Calu3 (cell line): ENCODE data around the gene P2RY14. TPM values are rescaled to one million over a fixed set of nuclear protein-coding genes. Genes with fewer than 3 reads are reported as not detected.

ENCODE experiments used
- BruUV-seq: library from RNA; stranded (reverse); fragments of 400-500 nt; replicated peaks from 2 replicates; lab custom pipeline; 2021; lab: Mats Ljungman, UMichigan
- CTCF ChIA-PET: fragments of 300-600 bp; sonication (Branson Sonifier 250); formaldehyde crosslinking; loops from one replicate; lab custom pipeline; 2022; ENCODE audit warnings: antibody characterized with exemption; lab: Charles Lee
- DNase-seq: peaks from one replicate; pipeline ENCODE4 v3.0.0; 2022
- H3K27ac Mint-ChIP-seq: one replicate; pipeline ENCODE4 v1.8.0; 2022; ENCODE audit warnings: mixed read lengths; ENCODE audit not compliant: unreplicated experiment
- H3K27me3 Mint-ChIP-seq: one replicate; pipeline ENCODE4 v1.8.0; 2022; ENCODE audit warnings: mixed read lengths; ENCODE audit not compliant: unreplicated experiment
- H3K36me3 Mint-ChIP-seq: one replicate; pipeline ENCODE4 v1.8.0; 2022; ENCODE audit warnings: mild to moderate bottlenecking, moderate library complexity, mixed read lengths; ENCODE audit not compliant: insufficient read depth, unreplicated experiment
- H3K4me1 Mint-ChIP-seq: one replicate; pipeline ENCODE4 v1.8.0; 2022; ENCODE audit warnings: mild to moderate bottlenecking, low read depth, mixed read lengths; ENCODE audit not compliant: unreplicated experiment
- H3K4me3 Mint-ChIP-seq: one replicate; pipeline ENCODE4 v1.8.0; 2022; ENCODE audit warnings: mild to moderate bottlenecking, low read depth, moderate library complexity, mixed read lengths; ENCODE audit not compliant: unreplicated experiment
- H3K9me3 Mint-ChIP-seq: one replicate; pipeline ENCODE4 v1.8.0; 2022; ENCODE audit warnings: low read depth, mixed read lengths; ENCODE audit not compliant: unreplicated experiment
- CTCF ChIP-seq: fragments of 200-600 bp; IDR thresholded peaks from one replicate; pipeline ENCODE4 v1.8.0; 2022; ENCODE audit warnings: antibody characterized with exemption; ENCODE audit not compliant: unreplicated experiment
- intact Hi-C: fragments of 100-400 bp; cut with micrococcal nuclease; formaldehyde crosslinking; loops from one replicate; pipeline ENCODE4 v1.10.0; 2022; ENCODE audit not compliant: unreplicated experiment
- total RNA-seq: library from RNA; stranded (reverse); gene quantifications from 2 replicates; pipeline ENCODE4 v1.2.3, GENCODE V29; 2022

The P2RY14 gene
- total RNA-seq, 1 experiment from 2014 or later, result not detected

DNA sequence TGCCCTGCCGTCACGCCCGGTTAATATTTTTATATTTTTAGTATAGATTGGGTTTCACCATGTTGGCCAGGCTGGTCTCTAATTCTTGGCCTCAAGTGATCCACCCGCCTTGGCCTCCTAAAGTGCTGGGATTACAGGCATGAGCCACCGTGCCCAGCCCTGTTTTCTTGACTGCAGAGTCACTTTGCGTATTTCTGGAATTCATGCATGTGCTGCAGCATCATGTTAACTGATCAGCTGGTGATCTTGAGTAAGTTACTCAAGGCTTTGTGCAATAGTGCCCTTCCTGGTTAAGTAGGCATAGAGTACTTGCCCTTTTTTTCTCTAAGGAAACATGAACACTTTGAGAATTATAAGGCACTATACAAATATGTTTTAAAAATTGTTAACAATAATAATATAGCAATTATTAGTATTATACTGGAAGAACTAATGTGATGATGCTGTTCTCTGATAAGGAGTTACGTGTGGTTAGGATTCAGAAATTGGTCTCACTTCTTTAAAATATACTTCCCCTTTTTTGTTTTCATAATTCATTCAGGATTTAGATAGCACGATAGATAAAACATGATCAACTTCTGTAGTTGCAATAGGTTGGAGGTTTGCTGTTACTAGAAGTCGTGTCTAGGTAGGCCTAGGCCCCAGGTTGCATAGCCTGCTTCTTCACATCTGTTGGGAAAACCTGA, 108.9 kb downstream of the P2RY14 start:
- CTCF ChIA-PET, result interaction anchor here (0.7 to 2.0 kb wide), 3 partner anchors 9 to 857 kb away, joined by 4 to 9 read pairs (median 5); no protein-coding TSS in a partner anchor
- H3K36me3 Mint-ChIP-seq, result no peaks in the 10 kb centered on the region
- no TSS peak for BruUV-seq
- no peaks in the 10 kb centered on the region for H3K27me3 Mint-ChIP-seq
- H3K4me1 Mint-ChIP-seq, result no peaks in the 10 kb centered on the region
- intact Hi-C loops, result no loop called here
- H3K9me3 Mint-ChIP-seq, result no peaks in the 10 kb centered on the region
- DNase-seq, result no peak
- H3K27ac Mint-ChIP-seq, result no peak overlapping the region
- no peak overlapping the region for H3K4me3 Mint-ChIP-seq
- no peak for TF ChIP-seq CTCF

GRCh38 chr3:151168269-151169094, 109.9 kb downstream of the P2RY14 start:
- peak; percentile 99 for TF ChIP-seq CTCF
- peak; percentile 92 for DNase-seq
- H3K27ac Mint-ChIP-seq, result no peak overlapping the region
- H3K9me3 Mint-ChIP-seq, result no peaks in the 10 kb centered on the region
- H3K36me3 Mint-ChIP-seq, result no peaks in the 10 kb centered on the region
- CTCF ChIA-PET, result interaction anchor here (0.6 to 2.0 kb wide), 14 partner anchors 10 to 858 kb away, joined by 3 to 9 read pairs (median 4); no protein-coding TSS in a partner anchor
- BruUV-seq, result no TSS peak
- intact Hi-C loops, result loop anchor here (1.0 kb wide), 2 partner anchors 59 to 115 kb away; no protein-coding TSS in a partner anchor
- H3K4me1 Mint-ChIP-seq, result no peaks in the 10 kb centered on the region
- no peak overlapping the region for H3K4me3 Mint-ChIP-seq
- H3K27me3 Mint-ChIP-seq, result no peaks in the 10 kb centered on the region

DNA sequence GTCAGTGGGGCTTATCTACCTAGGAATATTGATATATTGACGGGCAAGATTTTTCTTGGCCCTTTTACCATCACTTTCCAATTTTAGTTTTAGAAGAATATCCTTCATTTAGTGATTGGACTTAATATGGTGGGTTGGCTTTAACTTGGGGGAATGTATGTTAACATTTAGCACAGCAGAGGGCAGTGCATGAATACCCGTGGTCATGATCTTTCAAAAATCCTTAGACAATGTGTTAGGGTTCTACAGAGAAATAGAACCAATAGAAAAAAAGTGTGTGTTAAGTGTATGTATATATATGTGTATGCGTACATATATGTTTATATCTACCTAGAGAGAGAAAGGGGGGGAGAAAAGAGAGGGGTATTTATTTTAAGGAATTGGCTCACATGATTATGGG, 112.2 kb downstream of the P2RY14 start:
- H3K27ac Mint-ChIP-seq, result no peak overlapping the region
- TF ChIP-seq CTCF, result no peak
- intact Hi-C loops, result no loop called here
- no peak overlapping the region for H3K4me3 Mint-ChIP-seq
- BruUV-seq, result no TSS peak
- H3K9me3 Mint-ChIP-seq, result no peaks in the 10 kb centered on the region
- H3K4me1 Mint-ChIP-seq, result no peaks in the 10 kb centered on the region
- DNase-seq, result no peak
- CTCF ChIA-PET, result no interaction called here
- H3K36me3 Mint-ChIP-seq, result no peaks in the 10 kb centered on the region
- H3K27me3 Mint-ChIP-seq, result no peaks in the 10 kb centered on the region

DNA sequence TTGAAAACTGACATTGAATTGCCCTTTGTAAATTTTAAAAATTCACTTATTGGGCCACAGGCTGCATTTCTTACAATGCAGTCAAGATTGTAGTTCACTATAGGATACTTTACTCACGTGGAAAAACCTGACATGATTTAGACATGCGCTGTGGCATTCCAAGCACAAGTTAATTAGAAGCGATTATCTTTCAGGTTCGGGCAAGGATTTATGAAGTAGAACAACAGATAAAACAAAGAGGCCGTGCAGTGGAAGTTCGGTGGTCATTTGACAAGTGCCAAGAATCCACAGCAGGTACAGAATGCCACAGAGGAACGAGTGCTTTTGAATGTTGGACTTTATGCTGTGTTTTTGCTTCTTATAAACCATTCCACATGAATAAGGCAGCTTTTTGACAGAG, 113.1 kb downstream of the P2RY14 start:
- no TSS peak for BruUV-seq
- CTCF ChIA-PET, result no interaction called here
- Mint-ChIP-seq H3K9me3 (no peaks in the 10 kb centered on the region), H3K36me3 (no peaks in the 10 kb centered on the region), H3K4me1 (no peaks in the 10 kb centered on the region), H3K27me3 (no peaks in the 10 kb centered on the region), H3K27ac (no peak overlapping the region), H3K4me3 (no peak overlapping the region)
- intact Hi-C loops, result no loop called here
- no peak for DNase-seq
- TF ChIP-seq CTCF, result no peak

Other genes with a start within 250 kb of the P2RY14 start
- gene MED12L, start 192.9 kb downstream of the P2RY14 start, total RNA-seq, result 4.6 and 5.2 TPM in 2 replicates
- not detected in 2 replicates for gene GPR171, start 75.3 kb downstream of the P2RY14 start, total RNA-seq
- gene GPR87, start 38.3 kb upstream of the P2RY14 start, total RNA-seq, result 1.2 and 1.5 TPM in 2 replicates
- gene P2RY13, start 51.0 kb upstream of the P2RY14 start, total RNA-seq, result not detected in 2 replicates
- gene P2RY12, start 106.2 kb upstream of the P2RY14 start, total RNA-seq, result not detected in 2 replicates
- 0.24 and 0.29 TPM in 2 replicates for gene IGSF10, start 182.5 kb upstream of the P2RY14 start, total RNA-seq